NCI-H2196 (cell line): ENCODE results near the gene POLR2J.
"Not testable (repeated sequence)": the region's sequence is repeated elsewhere in the genome, so short reads cannot be mapped to it uniquely, and the experiment has no call there.

Experiments
- DNase-seq: peaks from one replicate; lab custom pipeline; 2025; ENCODE audit not compliant: unreplicated experiment; lab: John Stamatoyannopoulos, UW

Gene POLR2J

GRCh38 chr7:102478314-102479208 is at the start of gene POLR2J:
Gene POLR2J, minus strand, starts transcription at chr7:102478922. Its CDS starts 62 bp downstream, at chr7:102478860.
- DNase-seq: not testable (repeated sequence)

- DNase-seq: not testable (repeated sequence)
These were observed 49.4 kb upstream of the POLR2J start for GRCh38 chr7:102527822-102528793.

GRCh38 chr7:102527182-102527581 is 48.5 kb upstream of the POLR2J start:
- not testable (repeated sequence) for DNase-seq

DNA sequence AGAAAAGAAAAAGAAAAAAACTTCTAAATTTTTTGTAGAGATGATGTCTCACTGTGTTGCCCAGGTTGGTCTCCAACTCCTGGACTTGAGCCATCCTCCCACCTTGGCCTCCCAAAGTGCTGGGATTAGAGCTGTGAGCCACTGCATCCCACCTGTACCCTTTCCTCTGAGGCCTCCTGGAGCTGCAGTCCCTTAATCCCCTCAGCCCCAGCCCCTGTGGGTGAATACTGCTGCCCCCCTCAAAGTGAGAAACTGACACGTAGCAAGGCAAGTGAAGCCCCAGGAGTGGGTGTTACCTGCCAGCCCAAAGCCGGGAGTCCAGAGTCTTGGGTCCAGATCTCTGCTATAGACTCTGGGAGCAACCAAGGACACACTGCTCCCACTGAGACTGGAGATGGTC is 46.1 kb upstream of the POLR2J start:
- DNase-seq: not testable (repeated sequence)

DNA sequence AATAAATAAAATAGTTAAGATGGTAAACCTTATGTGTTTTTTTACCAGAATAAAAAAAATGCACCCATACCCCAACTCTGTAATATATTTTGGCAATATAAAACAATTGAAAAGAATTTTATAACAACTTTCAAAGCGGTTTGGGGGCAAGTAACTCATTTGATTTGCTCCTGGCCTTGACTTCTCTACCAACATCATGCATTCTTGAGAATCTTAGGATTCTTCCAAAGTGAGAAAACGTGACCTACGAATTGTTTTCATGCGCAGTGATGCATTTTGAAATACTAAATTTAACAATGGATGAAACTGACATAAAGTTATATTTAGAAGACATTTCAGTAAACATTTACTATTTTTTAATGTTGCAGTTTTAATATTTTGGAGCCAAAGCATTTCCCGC is 42.1 kb upstream of the POLR2J start:
- DNase-seq: not testable (repeated sequence)

GRCh38 chr7:102517550-102518147 is 38.9 kb upstream of the POLR2J start, which contains the start of gene RASA4B:
Gene RASA4B, minus strand, starts transcription at chr7:102517777. Its CDS starts 67 bp downstream, at chr7:102517710.
- not testable (repeated sequence) for DNase-seq

DNA sequence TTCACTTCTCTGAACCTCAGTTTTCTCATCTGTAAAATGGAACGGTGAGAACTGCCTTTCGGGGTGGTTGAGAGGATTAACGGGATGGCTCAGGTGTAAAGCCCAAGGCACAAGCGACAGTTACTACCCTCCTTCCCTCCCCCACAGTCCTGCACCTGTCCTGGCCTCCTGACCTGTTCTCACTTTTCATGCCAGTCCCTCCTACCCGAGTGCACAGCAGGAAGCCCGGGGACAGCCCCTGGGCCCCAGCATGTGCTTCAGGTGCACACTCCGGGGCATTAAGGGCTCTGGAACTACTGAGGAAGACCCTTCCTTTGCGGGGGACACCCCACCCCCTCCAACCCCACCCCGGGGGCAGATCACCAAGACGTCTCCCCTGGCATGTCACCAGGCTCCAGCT is 38.2 kb upstream of the POLR2J start:
- not testable (repeated sequence) for DNase-seq

DNA sequence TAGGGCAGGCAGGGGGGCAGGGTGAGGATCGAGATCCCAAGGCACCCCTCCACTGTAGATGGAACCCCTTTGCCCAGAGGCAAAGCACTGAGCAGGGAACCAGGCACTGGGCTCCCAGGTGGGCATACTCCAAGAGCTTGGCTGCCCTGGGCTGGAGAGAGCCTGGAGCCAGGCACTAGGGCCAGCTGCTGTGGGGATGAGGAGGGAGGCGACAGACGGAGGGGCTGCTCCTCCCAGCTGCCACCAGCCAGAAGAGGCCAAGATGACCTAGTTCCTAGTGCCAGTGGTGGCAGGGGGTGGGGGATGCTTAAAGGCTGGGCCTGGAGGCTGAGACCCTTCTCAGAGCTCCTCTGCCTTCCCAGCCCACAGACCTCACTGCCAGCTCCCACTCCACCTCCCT is 37.2 kb upstream of the POLR2J start:
- DNase-seq: not testable (repeated sequence)

DNA sequence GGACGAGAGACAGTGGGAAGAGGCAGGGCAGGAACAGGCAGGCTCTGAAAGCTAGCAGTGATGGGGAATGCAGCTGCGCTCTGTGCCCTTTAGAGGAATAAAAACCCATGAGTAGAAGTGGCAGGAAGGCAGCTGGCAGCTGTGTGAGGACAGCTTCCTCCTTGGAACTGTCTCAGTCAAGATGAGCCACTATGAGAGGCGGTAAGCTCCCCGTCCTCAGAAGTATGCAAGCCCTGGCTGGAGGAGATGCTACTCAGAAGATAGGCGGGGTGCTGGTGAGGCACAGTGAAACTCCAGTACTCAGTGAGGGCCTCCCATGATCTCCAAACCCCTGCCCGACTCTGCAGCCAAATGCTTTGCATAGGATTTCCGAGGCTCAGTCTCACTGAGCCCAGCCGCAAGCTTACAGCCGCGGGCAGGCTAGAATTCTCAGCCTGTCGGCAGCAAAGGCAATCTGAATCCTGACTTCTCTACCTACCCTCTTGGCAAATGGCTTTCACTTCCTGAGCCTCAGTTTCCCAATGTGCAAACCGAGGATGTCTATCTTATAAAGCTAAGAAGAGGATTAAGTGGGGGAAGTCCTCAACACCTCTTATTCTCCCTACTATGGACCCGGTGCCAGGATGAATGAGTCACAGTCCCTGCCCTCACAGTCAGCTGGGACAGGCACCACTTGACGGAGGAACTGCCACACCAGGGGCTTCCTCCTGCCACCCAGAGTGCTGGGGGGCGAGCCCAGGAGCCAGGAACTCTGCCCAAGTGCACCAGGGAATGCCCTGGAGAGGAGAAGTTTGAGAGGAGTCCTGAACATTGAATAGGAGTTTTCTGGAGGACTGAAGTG is 36.4 kb upstream of the POLR2J start:
- not testable (repeated sequence) for DNase-seq

DNA sequence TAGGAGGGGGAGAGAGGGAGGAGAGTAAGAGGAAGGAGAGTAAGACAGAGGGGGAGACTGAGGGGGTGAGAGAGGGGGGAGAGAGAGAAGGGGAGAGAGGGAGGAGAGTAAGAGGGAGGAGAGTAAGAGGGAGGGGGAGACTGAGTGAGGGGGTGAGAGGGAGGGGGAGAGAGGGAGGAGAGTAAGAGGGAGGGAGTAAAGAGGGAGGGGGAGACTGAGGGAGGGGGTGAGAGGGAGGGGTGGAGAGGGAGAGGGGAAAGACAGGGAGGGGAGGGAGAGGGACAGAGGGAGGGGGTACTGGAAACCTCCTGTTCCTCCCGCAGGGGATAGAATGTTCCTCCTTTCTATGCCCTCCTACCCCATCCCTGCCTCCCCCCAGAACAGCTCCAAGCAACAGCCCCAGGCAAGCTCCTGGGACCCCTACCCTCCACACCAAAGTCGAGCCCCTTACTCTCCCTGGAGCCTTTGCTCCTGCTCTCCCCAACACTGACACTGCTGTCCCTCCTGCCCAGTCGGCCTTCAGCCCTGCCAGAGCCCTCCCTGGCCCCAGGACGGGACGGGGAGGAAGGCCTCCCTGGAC is 34.0 kb upstream of the POLR2J start:
- not testable (repeated sequence) for DNase-seq

- not testable (repeated sequence) for DNase-seq
These were observed 33.3 kb upstream of the POLR2J start for GRCh38 chr7:102511860-102512522.

- DNase-seq: not testable (repeated sequence)
These were observed 31.9 kb upstream of the POLR2J start for GRCh38 chr7:102510575-102510974.

GRCh38 chr7:102507410-102508088 is 28.8 kb upstream of the POLR2J start:
- DNase-seq: not testable (repeated sequence)

GRCh38 chr7:102505298-102506185 is 26.8 kb upstream of the POLR2J start:
- not testable (repeated sequence) for DNase-seq

DNA sequence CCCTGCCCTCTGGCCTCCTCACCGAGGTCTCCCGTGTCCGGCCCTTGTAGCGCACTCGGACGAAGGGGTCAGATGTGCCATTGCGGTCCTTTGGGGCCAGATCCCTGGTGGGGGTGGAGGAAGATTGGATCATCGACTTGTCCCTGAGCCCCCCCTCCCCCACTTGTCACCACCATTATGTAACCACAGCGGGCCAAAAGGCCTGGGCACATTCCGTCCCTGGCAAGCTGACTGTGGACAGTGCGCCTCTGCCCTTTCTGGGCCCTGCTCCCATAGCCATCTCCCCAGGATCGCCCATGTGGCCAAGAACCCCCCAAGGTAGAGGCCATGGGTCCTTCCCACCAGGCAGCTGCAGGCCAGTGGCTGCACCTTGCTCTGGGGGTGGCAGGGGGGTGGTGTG is 24.4 kb upstream of the POLR2J start:
- not testable (repeated sequence) for DNase-seq

GRCh38 chr7:102498321-102498720 is 19.6 kb upstream of the POLR2J start:
- DNase-seq: not testable (repeated sequence)

GRCh38 chr7:102497308-102497707 is 18.6 kb upstream of the POLR2J start:
- DNase-seq: not testable (repeated sequence)
